ENCODE measurements around the gene MIA2. TPM values are rescaled to one million over a fixed set of nuclear protein-coding genes. Genes with fewer than 3 reads are reported as not detected.

Gene MIA2
- total and polyA plus RNA-seq, 2 experiments from 2014 or later: 43.9 to 86.0 TPM

DNA sequence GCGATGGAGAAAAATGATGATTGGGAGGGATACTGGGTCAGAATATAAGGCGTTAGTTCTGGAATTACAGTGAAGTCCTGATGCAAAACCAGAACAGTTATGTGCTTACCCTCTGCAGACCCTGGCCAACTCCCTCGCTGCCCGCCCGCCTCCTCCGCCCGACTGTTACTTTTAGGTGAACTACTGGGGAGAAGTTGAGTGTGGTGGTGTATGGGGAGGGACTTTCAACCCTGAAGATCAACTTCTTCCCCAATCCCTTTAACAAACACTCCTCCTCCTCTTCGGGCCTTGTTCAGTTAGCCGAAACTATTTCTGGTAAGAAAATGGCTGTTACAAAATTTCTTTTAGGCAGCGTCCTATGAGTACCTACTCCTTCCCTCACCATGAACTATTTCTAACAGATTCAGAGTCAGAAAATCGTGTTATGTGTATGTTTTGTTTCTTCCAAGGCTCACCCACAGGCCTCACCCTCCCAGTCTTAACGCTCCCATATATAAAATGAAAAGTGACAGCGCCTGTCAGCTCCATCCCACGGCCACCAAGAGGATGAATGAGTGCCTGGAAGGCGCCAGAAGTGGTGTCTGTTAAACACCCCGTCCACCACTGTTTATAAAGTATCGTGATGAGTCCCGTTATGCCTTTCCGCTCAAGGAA is 197.2 kb downstream of the MIA2 start:
- Histone ChIP-seq H3K36me3 (replicated peaks; ENCODE audit: insufficient read depth, low read depth) (no peaks in the 10 kb centered on the region), H3K27ac (peak overlapping the region; percentile 98), H3K27me3 (no peaks in the 10 kb centered on the region), H3K4me1 (ENCODE audit: insufficient read depth) (peaks cover 15% of the 10 kb centered on the region), H3K4me2 (peak overlapping the region; percentile 93), H3K9me3 (ENCODE audit: low read depth) (no peaks in the 10 kb centered on the region), H3K9me2 (replicated peaks; ENCODE audit: insufficient read depth) (no peaks in the 10 kb centered on the region), H3K4me3 (peak overlapping the region; percentile 92), H4K20me1 (ENCODE audit: insufficient read depth, poor library complexity, severe bottlenecking) (peaks cover 14% of the 10 kb centered on the region), H2AFZ (peak overlapping the region; percentile 47), H3K79me2 (peaks cover 56% of the 10 kb centered on the region)
- no peak for TF ChIP-seq EZH2phosphoT487 (IDR thresholded peaks at IDR 0.05; ENCODE audit: low read depth, severe bottlenecking, unreplicated experiment)
- no peak for TF ChIP-seq EZH2 (IDR thresholded peaks at IDR 0.05; ENCODE audit: borderline replicate concordance)
- TF ChIP-seq, protein P1, sequence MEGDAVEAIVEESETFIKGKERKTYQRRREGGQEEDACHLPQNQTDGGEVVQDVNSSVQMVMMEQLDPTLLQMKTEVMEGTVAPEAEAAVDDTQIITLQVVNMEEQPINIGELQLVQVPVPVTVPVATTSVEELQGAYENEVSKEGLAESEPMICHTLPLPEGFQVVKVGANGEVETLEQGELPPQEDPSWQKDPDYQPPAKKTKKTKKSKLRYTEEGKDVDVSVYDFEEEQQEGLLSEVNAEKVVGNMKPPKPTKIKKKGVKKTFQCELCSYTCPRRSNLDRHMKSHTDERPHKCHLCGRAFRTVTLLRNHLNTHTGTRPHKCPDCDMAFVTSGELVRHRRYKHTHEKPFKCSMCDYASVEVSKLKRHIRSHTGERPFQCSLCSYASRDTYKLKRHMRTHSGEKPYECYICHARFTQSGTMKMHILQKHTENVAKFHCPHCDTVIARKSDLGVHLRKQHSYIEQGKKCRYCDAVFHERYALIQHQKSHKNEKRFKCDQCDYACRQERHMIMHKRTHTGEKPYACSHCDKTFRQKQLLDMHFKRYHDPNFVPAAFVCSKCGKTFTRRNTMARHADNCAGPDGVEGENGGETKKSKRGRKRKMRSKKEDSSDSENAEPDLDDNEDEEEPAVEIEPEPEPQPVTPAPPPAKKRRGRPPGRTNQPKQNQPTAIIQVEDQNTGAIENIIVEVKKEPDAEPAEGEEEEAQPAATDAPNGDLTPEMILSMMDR (IDR thresholded peaks at IDR 0.05; ENCODE audit: poor library complexity): no peak
- DNase-seq (ENCODE audit: low spot score): no peak
- 17% methylated on average over 19 of the region's 19 CpGs for WGBS (ENCODE audit: low lambda C conversion rate, missing lambda C conversion rate)

DNA sequence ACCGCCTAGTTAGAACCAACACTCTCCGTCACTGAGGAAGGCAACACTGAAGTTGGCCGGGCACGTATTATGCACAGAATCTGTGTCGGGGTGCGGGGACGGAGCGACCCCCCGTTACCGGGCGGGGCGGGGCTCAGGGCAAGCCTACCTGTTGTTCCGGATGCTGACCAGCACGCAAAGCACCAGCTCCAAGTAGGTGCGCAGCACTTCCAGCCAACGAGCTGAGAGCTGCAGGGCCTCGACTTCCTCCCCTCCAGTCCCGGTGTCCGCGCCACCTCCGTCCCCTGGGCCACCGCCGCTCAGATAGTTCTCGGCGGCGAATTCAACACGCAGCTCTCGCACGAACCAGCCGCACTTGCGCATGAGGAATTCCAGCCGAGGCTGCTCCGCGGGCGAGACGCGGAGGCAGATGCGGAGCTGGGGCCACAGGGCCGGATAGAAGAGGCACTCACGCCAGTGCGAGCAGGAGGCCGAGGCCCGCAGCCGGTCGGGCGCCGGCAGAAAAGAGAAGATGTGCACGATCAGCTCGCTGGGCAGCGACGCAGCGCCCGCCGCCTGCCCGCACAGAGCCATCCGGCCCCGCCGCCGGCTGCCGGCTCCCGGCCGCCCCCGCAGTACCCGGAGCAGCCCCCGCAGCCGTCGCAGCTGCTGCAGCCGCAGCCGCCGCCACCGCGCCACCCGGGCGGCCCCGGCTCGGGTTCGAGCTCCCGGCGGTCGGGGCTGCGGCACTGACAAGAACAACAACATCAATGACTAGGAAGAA is 197.9 kb downstream of the MIA2 start:
- peak overlapping the region; percentile 92 for H3K4me3 ChIP-seq
- H3K9me2 ChIP-seq (replicated peaks; ENCODE audit: insufficient read depth): no peaks in the 10 kb centered on the region
- H3K27me3 ChIP-seq: no peaks in the 10 kb centered on the region
- peaks cover 14% of the 10 kb centered on the region for H4K20me1 ChIP-seq (ENCODE audit: insufficient read depth, poor library complexity, severe bottlenecking)
- DNase-seq (ENCODE audit: low spot score): peak; percentile 70
- WGBS (ENCODE audit: low lambda C conversion rate, missing lambda C conversion rate): 0% methylated on average over 44 of the region's 81 CpGs
- TF ChIP-seq EZH2phosphoT487 (IDR thresholded peaks at IDR 0.05; ENCODE audit: low read depth, severe bottlenecking, unreplicated experiment) (no peak), EZH2 (IDR thresholded peaks at IDR 0.05; ENCODE audit: borderline replicate concordance) (no peak)
- TF ChIP-seq, protein P1 (IDR thresholded peaks at IDR 0.05; ENCODE audit: poor library complexity): no peak
- H3K4me1 ChIP-seq (ENCODE audit: insufficient read depth): peaks cover 15% of the 10 kb centered on the region
- H3K9me3 ChIP-seq (ENCODE audit: low read depth): no peaks in the 10 kb centered on the region
- H3K79me2 ChIP-seq: peaks cover 50% of the 10 kb centered on the region
- peak overlapping the region; percentile 93 for H3K4me2 ChIP-seq
- peak overlapping the region; percentile 47 for H2AFZ ChIP-seq
- no peaks in the 10 kb centered on the region for H3K36me3 ChIP-seq (replicated peaks; ENCODE audit: insufficient read depth, low read depth)
- H3K27ac ChIP-seq: peak overlapping the region; percentile 98

DNA sequence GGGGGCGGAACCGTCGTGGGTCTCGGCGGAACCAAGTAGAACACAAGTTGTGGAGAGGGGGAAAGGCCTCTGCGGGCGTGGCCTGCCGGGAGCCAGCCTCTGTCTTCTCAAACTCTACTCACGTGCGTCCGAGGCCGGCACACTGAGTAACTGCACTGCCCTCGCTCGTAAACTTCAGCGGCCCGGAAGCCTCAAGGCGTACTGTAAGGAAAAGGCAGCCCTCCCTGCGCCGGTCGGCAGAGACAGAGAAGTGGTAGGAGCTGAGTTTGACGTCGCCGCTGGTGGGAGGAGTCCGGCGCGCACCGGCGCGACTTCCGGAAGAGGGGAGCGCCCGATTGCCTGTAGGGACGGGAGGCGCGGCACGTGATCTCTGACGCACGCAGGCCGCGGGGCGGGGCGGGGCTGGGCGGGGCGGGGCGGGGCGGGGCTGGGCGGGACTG is 198.5 kb downstream of the MIA2 start, which contains the start of gene FBXO33:
Gene FBXO33 (minus strand): TSS at position 255 of the 440 bp plus-strand sequence. CDS start 271 bp downstream, outside the sequence.
- Histone ChIP-seq H3K4me3 (peak within 1 kb of the TSS; percentile 92), H3K9me3 (ENCODE audit: low read depth) (no peaks in the 10 kb centered on the region), H3K4me1 (ENCODE audit: insufficient read depth) (peaks cover 15% of the 10 kb centered on the region), H3K79me2 (peaks cover 45% of the 10 kb centered on the region), H4K20me1 (ENCODE audit: insufficient read depth, poor library complexity, severe bottlenecking) (peaks cover 14% of the 10 kb centered on the region), H3K4me2 (peak within 1 kb of the TSS; percentile 93), H3K9me2 (replicated peaks; ENCODE audit: insufficient read depth) (no peaks in the 10 kb centered on the region), H3K27ac (peak within 1 kb of the TSS; percentile 98), H3K36me3 (replicated peaks; ENCODE audit: insufficient read depth, low read depth) (no peaks in the 10 kb centered on the region), H2AFZ (peak within 1 kb of the TSS; percentile 70), H3K27me3 (no peaks in the 10 kb centered on the region)
- TF ChIP-seq EZH2phosphoT487 (IDR thresholded peaks at IDR 0.05; ENCODE audit: low read depth, severe bottlenecking, unreplicated experiment) (no peak), EZH2 (IDR thresholded peaks at IDR 0.05; ENCODE audit: borderline replicate concordance) (no peak)
- TF ChIP-seq, protein P1 (IDR thresholded peaks at IDR 0.05; ENCODE audit: poor library complexity): no peak
- peak; percentile 98 for DNase-seq (ENCODE audit: low spot score)
- WGBS (ENCODE audit: low lambda C conversion rate, missing lambda C conversion rate): under 1% methylated on average over 31 of the region's 47 CpGs

Data from hepatocyte (in vitro differentiated cells).